Activated CD4-positive, CD25-positive, alpha-beta regulatory T cell treated with anti-CD3 and anti-CD28 coated beads, Interleukin-2, amount 50 U/mL, for 16 hours (primary cell): ENCODE measurements around the gene MYL6B.
A peak's percentile ranks its signal among the peaks of the same experiment; 100 is the strongest.

Experiments
- DNase-seq: peaks from one replicate; pipeline ENCODE4 v3.0.0-alpha.2; 2020; ENCODE audit warnings: low read depth, low spot score

MYL6B gene

DNA sequence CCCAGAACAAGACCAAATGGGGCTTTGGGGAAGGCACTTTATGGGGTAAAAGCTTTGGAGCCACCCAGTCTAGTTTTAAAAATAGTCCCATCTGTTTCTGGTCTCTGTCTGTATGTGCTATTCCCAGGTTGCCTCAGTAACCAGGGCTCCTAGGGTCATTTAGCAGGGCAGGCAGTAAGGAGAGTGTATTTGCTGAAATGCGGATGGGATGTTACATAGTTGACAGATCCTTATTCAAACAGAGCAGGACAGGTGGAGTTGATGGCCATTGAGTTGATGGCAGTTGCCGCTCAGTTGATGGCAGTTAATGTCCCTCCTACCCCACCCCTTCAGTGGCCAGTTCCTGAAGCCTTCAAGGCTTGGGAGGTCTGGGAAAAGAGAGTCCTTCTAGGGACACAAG is 29.8 kb upstream of the MYL6B start:
- DNase-seq = no peak

- DNase-seq = no peak
Measured at GRCh38 chr12:56124133-56124532, 28.3 kb upstream of the MYL6B start.

- no peak for DNase-seq
Measured at GRCh38 chr12:56126732-56127239, 25.6 kb upstream of the MYL6B start.

- no peak for DNase-seq
Measured at GRCh38 chr12:56127485-56127887, 24.9 kb upstream of the MYL6B start.

- DNase-seq = peak; percentile 97
Measured at GRCh38 chr12:56127888-56128669, 24.3 kb upstream of the MYL6B start, which contains the start of gene ESYT1. Gene ESYT1, plus strand, starts transcription at chr12:56128267. Its CDS starts 53 bp downstream, at chr12:56128320.

DNA sequence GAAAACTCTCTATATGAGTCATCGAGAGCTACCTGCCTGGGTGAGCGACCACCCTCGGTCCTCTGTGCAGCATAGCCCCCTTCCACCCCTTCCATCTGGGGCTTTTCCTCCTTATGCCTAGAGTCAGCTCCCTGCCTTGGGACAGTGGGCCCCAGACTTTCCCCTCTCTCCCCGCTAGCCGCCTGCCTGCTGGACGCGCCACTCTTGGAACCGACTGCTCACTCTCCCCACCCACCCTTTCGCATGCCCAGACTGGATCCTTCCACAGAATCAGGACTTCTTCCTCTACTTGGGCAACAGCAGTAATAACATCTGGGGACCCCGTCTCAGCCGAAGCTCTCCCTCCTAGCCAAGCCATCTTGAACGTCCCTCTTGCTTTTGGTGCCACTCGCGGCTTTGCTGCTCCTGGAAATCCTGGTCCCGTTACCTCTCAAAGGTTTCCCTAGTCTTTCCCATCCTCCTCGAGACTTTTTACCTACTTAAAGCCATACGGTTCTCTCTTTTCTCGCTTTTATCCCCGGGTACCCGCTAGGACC is 23.6 kb upstream of the MYL6B start:
- no peak for DNase-seq

GRCh38 chr12:56129206-56129941 is 23.0 kb upstream of the MYL6B start:
- DNase-seq = peak; percentile 43

GRCh38 chr12:56129942-56130495 is 22.4 kb upstream of the MYL6B start:
- DNase-seq = no peak

GRCh38 chr12:56130876-56131275 is 21.5 kb upstream of the MYL6B start:
- DNase-seq = no peak

DNA sequence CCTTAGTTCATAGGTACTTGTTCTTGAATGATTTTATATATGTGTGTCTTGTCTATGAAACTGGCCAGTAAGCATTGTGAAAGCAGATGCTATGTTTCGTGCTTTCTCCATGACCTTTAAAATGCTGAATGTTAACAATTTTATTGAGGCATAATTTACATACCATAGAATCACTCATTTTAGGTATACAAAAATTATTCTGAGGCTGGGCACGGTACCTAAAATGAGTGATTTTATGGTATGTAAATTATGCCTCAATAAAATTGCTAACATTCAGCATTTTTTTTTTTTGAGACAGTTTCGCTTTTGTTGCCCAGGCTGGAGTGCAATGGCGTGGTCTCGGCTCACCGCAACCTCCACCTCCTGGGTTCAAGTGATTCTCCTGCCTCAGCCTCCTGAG is 17.5 kb upstream of the MYL6B start:
- DNase-seq = no peak

DNA sequence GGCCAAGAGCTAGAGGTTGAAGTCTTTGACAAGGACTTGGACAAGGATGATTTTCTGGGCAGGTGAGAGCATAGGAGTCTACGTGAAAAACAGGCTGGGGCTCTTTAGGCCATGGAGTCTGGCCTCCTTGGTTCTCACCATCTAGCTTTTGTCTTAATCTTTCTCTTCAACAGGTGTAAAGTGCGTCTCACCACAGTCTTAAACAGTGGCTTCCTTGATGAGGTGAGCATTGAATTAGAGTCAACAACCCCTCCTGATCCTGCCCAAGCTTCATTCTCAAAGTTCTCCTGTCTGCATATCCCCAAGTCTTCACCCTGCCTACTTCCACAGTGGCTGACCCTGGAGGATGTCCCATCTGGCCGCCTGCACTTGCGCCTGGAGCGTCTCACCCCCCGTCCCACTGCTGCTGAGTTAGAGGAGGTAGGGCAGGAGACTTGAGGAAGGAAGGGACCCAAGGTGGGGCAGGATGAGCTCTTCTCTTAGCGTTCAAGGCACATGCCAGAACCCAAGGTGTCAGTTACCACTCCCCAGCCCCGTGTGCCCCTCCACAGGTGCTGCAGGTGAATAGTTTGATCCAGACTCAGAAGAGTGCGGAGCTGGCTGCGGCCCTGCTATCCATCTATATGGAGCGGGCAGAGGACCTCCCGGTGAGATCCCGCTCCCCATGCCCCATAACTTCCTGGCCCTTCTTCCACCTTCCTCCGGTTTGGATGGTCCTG is 14.4 kb upstream of the MYL6B start:
- no peak for DNase-seq

DNA sequence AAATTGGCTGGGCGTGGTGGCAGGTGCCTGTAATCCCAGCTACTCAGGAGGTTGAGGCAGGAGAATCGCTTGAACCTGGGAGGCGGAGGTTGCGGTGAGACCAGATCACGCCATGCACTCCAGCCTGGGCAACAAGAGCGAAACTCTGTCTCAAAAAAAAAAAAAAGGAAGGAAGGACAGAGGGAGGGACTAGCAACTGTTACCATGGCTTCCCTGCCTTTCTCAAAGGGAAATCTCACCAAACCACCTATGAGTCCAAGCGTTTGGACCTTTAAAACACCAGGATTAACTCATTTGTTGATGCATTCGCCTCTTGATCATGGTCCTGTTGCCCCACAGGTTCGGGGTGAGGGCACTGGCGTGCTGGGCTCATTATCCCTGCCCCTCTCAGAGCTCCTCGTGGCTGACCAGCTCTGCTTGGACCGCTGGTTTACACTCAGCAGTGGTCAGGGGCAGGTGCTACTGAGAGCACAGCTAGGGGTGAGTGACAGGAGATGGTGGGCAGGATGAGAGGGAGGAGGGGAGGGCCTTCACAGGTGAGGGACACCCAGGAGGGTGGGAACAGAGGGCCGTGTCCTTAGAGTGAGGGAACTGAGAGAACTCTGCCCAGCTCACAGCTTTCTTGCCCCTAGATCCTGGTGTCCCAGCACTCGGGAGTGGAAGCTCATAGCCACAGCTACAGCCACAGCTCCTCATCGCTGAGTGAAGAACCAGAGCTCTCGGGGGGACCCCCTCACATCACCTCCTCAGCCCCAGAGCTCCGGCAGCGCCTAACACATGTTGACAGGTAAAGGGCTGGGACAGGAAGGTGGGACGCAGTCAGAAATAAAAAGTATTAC is 10.2 kb upstream of the MYL6B start:
- DNase-seq = no peak

DNA sequence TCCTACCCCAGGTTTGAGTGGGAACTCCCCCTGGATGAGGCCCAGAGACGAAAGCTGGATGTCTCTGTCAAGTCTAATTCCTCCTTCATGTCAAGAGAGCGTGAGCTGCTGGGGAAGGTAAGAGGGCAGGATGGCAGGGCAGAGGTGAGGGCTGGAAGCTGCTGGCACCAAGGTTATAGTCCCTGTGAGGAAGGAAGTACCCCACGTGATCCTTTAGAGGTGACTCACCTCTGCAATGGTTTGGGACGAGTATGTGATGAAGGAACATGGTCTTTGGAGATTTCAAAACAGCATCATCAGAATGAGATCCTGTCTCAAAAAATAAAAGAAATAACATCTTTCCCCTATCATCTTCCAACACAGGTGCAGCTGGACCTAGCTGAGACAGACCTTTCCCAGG is 9.2 kb upstream of the MYL6B start:
- no peak for DNase-seq

DNA sequence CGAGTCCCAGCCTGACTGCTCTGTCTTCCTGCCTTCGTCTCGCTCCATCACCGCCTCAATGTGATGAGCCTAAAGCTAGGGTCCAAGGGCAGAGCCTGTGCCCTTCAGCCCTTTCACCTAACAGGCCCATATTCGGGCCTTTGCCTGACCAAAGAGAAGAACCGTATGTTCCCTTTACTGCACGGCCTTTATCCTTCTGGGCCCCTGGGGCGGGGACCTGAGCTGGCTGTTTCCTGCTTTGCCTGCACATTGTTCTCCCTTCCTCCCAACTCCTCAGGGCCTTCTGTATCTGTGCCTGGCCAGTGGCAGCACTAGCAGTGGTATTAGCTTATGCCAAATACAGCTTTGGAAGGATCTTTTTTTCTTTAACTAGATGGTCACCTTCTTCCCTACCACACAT is 8.5 kb upstream of the MYL6B start:
- no peak for DNase-seq

- no peak for DNase-seq
Measured at GRCh38 chr12:56145217-56145616, 7.2 kb upstream of the MYL6B start.

GRCh38 chr12:56146492-56147460 is 5.6 kb upstream of the MYL6B start:
- DNase-seq = no peak

- no peak for DNase-seq
Measured at GRCh38 chr12:56150563-56150962, 1.8 kb upstream of the MYL6B start.

GRCh38 chr12:56151672-56152131 is 685 bp upstream of the MYL6B start:
- peak; percentile 44 for DNase-seq
